ENCODE results near the gene LMAN2.
"Not testable (repeated sequence)": the region's sequence is repeated elsewhere in the genome, so short reads cannot be mapped to it uniquely, and the experiment has no call there.

LMAN2 gene

GRCh38 chr5:177364159-177364962 is 12.9 kb upstream of the LMAN2 start:
- no peak for DNase-seq (ENCODE audit: low read depth in 2 of 2)

GRCh38 chr5:177363565-177363964 is 12.1 kb upstream of the LMAN2 start:
- no peak for DNase-seq (ENCODE audit: low read depth in 2 of 2)

DNA sequence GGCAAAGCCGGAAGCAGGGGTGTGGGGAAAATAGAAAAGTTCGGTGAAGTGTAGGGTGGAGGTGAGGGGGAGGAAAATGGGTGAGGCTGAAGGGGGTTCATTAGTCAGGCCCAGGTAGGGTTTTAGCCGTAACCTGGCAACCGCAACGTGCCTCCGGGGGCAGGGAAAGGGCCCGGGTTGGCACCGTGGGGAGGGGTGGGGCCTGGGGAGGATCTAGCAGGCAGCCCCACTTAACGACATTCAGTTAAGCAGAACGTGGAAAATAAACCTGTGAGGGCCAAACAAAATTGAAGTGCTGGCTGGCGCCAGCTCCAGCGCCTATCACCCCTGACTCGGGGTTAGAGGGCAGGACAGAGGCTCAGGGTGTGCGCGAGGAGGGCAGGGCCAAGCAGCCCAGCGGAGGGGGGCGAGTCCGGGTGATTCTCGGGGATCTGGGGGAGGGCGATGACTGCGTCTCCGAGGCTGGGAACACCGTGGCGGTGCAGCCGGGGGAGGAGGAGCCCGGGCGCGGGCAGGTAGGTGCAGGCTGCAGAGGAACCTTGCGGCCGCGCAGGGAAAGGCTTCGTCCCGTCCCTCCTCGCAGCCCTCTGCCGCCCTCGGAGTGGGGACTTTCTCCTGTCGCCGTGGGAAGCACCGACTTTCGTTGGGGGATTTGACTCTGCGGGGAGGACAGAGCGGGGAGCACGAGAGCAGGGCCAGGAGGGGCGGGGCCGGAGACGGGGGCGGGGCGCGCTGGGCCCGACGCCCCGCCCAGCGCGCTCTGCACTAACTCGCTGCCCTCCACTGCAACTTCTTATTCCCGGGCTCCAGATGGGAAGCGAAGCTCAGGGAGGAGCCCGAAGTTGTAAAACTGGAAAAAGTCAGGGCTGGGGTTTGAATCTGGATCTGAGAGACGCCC is 11.4 kb upstream of the LMAN2 start:
- DNase-seq (ENCODE audit: low read depth in 2 of 2): peak; percentile 55 to 60

- DNase-seq (ENCODE audit: low read depth in 2 of 2): no peak
These were observed 10.8 kb upstream of the LMAN2 start for GRCh38 chr5:177362292-177362609.

- DNase-seq (ENCODE audit: low read depth in 2 of 2): no peak
These were observed 10.2 kb upstream of the LMAN2 start for GRCh38 chr5:177361418-177362291.

- not testable (repeated sequence) for DNase-seq (ENCODE audit: low read depth in 2 of 2)
These were observed 9.3 kb upstream of the LMAN2 start for GRCh38 chr5:177360740-177361139.

DNA sequence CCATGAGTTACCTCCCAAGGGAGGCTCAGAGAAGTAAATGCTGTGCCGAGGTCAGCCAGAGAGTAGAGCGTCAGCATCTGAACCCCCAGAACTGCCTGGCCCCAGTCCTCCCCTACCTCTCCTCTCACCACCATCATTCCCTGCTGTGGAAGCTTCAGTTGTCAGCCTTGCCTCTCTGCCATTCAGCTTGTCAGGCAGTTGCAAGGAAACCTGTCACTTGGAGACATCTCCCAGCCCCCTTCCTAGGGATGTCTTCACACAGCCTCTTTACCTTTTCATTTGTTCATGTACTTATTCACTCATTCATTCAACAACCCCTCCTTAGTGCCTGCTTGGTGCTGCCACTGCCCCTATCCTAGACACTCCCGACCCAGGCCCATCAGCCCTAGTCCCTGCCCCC is 8.4 kb upstream of the LMAN2 start:
- no peak for DNase-seq (ENCODE audit: low read depth in 2 of 2)

DNA sequence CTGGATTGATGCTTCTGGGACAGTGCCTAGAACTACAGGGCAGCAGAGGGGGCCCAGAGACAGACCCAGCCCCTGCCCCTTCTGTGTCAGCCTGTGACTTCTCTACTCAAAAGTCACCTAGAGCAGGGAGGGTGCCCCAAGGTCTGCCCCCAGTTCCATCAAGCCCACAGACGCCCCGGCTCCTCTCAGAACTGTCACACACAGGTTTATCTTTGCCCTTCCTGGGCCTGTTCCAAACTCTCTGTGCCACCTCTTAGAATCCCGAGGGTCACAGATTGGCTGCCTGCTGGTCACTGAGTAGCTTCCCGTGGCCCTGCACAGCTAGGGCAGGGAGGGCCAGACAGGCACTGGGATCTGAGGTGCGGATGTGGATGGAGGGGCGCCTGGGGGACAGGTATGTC is 8.0 kb upstream of the LMAN2 start:
- DNase-seq (ENCODE audit: low read depth in 2 of 2): no peak

DNA sequence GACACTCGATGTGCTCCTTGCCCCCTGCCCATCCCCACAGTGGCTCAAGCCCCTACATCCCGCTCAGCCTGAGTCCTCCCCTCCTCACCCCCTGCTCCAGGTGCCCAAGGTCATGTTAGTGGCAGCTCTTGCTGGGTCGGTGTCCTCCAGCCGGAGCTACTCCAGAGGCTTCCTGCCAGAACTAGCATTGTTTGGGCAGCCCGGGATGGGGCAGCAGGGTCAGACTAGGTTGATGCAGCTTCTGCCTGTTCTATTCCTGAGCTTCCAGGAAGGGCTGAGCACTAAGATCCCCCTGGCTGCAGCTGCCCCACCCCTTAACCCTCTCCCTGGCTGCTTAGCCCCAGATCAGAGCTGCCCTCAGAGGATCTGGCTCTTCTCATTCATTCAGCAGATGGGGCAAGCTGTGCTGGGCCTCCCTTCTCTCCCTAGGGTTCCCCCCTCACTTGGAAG is 6.9 kb upstream of the LMAN2 start:
- DNase-seq (ENCODE audit: low read depth in 2 of 2): no peak

- peak in 1 of 2 donors; percentile 35 for DNase-seq (ENCODE audit: low read depth in 2 of 2)
These were observed 6.2 kb upstream of the LMAN2 start, which contains the start of gene RGS14 for GRCh38 chr5:177357459-177358351. TSS of gene RGS14 (plus strand) at chr5:177357924. CDS start at chr5:177358025, 101 bp downstream.

DNA sequence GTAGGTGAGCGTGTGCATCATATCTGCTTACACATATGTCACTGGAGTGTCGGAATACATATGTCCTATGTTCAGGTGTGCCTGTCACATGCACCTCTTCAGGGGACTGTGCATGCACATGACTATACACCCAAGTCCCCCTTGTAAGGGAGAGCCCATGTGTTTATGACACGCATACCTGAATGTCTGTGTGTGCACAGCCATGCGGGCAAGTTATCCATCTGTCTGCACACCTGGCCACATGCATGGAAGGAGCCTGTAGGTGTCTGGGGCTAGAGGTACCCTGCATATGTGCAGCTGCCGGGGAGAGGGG is 5.6 kb upstream of the LMAN2 start:
- no peak for DNase-seq (ENCODE audit: low read depth in 2 of 2)

- DNase-seq (ENCODE audit: low read depth in 2 of 2): no peak
These were observed 5.3 kb upstream of the LMAN2 start for GRCh38 chr5:177356746-177357145.

DNA sequence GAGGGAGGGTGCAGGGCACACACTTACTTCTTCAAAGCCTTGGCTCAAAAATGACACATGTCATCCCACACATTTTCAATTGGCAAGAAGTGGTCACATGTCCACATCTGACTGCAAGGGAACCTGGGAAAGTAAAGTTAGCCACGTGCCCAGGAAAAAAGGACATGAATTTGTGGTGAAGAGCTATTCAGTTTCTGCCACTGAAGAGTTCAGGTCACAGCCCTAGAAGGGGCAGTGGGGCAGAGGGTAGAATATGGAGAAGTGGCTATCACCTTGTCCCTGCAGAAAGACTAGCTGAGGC is 4.3 kb upstream of the LMAN2 start:
- no peak for DNase-seq (ENCODE audit: low read depth in 2 of 2)

GRCh38 chr5:177355162-177355867 is 3.8 kb upstream of the LMAN2 start:
- no peak for DNase-seq (ENCODE audit: low read depth in 2 of 2)

DNA sequence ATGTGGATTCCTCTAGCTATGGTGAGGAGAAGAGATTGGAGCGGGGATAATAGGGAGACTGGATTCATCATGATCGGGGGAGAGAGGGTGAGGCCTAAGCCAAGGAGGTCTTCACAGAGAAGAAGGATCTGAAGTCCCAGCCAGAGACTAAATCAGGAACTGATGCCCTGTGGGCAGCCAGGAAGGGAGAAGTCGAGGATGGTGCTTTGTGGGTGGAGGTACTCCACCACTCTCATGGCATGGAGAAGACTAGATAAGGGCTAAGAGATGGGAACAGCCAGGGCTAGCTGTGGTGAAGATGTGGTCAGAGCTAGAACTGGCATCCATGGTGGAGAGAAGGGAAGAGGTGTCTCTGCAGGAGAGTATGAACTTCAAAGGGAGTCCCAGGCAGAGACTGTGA is 3.2 kb upstream of the LMAN2 start:
- no peak for DNase-seq (ENCODE audit: low read depth in 2 of 2)

- DNase-seq (ENCODE audit: low read depth in 2 of 2): no peak
These were observed 2.8 kb upstream of the LMAN2 start for GRCh38 chr5:177354256-177354655.

GRCh38 chr5:177353093-177353492 is 1.6 kb upstream of the LMAN2 start:
- no peak for DNase-seq (ENCODE audit: low read depth in 2 of 2)

GRCh38 chr5:177350776-177351391 is 584 bp downstream of the LMAN2 start:
- DNase-seq (ENCODE audit: low read depth in 2 of 2): no peak

GRCh38 chr5:177349762-177350161 is 1.7 kb downstream of the LMAN2 start:
- DNase-seq (ENCODE audit: low read depth in 2 of 2): no peak

DNA sequence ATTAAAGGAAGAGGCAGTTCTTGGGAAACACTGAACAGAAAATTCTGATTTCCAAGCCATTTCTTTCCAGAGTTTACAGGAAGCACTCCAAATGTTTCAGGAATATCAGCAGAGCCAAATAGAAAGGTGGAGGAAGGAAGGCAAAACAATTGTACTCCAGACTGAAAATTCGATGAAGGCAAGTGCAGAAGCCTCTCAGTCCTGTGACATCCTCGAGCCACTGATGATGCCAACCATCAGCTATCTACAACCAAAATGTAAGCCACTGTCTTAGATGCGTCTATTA is 2.2 kb downstream of the LMAN2 start:
- DNase-seq (ENCODE audit: low read depth in 2 of 2): no peak
